ENCODE measurements around the gene FAM200C.

Gene FAM200C

GRCh38 chr5:160366230-160366629 is 33.6 kb downstream of the FAM200C start:
- DNase-seq = no peak

GRCh38 chr5:160363660-160364395 is 36.0 kb downstream of the FAM200C start:
- no peak for DNase-seq

- no peak for DNase-seq
Observed at GRCh38 chr5:160363211-160363610, 36.6 kb downstream of the FAM200C start.

GRCh38 chr5:160361624-160362228 is 38.1 kb downstream of the FAM200C start:
- DNase-seq = no peak

- no peak for DNase-seq
Observed at GRCh38 chr5:160360310-160360709, 39.5 kb downstream of the FAM200C start.

GRCh38 chr5:160359816-160360215 is 40.0 kb downstream of the FAM200C start:
- DNase-seq = no peak

GRCh38 chr5:160359242-160359641 is 40.6 kb downstream of the FAM200C start:
- no peak for DNase-seq

GRCh38 chr5:160357861-160358411 is 41.9 kb downstream of the FAM200C start:
- no peak for DNase-seq

- no peak for DNase-seq
Observed at GRCh38 chr5:160357394-160357793, 42.5 kb downstream of the FAM200C start.

GRCh38 chr5:160356550-160357347 is 43.1 kb downstream of the FAM200C start:
- no peak for DNase-seq

GRCh38 chr5:160354666-160355065 is 45.2 kb downstream of the FAM200C start:
- no peak for DNase-seq

- no peak for DNase-seq
Observed at GRCh38 chr5:160353379-160353778, 46.5 kb downstream of the FAM200C start.

GRCh38 chr5:160352308-160352707 is 47.5 kb downstream of the FAM200C start:
- DNase-seq = no peak

- no peak for DNase-seq
Observed at GRCh38 chr5:160349935-160350303, 49.9 kb downstream of the FAM200C start.

GRCh38 chr5:160349249-160349934 is 50.5 kb downstream of the FAM200C start:
- no peak for DNase-seq

- DNase-seq = no peak
Observed at GRCh38 chr5:160348080-160348479, 51.8 kb downstream of the FAM200C start.

- no peak for DNase-seq
Observed at GRCh38 chr5:160347448-160347847, 52.4 kb downstream of the FAM200C start.
